GM19025 (cell line): Measurements from ENCODE around the gene ENDOU.
A peak's percentile ranks its signal among the peaks of the same experiment; 100 is the strongest.

ENCODE experiments used
- ATAC-seq: cut with Tn5 transposase; IDR thresholded peaks from one replicate; pipeline ENCODE4 v1.9.1; 2021; ENCODE audit warnings: mild to moderate bottlenecking, low read depth, moderate library complexity; ENCODE audit not compliant: unreplicated experiment

Gene ENDOU

DNA sequence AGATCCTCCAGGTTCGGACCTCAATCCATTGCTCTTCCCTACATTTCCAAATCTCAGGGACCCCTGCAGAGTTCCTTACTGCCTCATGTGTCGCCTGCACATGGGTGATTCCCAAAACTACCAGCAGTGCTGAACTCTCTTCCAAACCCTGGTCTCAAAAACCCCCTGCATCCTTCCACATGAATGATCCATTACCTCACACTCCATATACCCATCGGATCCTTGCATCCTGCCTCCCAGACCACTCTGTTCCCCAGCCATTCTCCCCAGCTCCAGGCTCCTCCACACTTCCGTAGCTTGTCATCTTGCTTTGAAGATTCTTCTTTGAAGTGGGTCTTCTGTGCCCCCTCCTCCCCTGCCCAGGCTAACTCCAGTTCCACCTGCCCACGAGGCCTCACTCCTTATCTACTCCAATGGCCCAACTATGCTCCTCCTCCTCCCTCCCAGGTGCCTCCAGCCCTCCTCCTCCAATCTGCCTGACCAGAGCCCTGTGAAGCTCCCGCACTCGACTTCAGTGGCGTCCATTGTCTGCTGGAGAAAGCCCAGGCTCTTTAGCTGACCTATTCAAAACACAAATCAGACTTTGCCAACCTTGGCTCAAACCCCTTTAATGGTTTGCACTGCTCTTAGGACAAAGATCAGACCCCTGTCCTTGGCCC is 19.6 kb upstream of the ENDOU start:
- no peak for ATAC-seq

DNA sequence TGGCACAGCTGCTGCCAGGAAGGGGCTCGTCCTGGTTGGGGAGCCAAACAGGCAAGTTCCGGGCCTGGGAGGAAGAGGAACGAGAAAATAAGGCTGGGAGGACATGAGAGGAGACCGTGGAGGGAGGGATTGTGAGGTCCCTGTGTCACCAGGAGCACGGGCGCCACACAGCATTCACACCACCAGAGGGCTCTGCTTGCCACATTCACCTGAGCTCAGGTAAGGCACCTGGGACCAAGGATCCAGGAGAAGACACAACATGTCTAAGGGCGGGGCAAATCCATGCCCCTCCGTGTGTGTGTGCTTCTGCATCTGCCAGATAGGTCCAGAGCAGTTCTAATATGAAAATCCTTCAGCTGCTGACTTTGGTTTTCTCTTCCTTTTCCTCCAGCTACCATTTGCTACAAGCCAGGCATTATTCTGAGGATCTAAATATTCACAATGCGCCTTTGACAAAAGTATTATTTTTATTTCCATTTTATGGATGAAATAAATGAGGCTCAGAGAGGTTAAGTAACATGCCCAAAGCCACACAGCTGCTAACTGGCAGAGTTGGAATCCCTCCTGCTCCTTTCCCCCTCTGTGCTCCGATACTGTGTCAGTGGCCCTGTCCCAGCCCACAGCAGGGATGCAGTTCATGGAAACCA is 18.8 kb upstream of the ENDOU start:
- no peak for ATAC-seq

DNA sequence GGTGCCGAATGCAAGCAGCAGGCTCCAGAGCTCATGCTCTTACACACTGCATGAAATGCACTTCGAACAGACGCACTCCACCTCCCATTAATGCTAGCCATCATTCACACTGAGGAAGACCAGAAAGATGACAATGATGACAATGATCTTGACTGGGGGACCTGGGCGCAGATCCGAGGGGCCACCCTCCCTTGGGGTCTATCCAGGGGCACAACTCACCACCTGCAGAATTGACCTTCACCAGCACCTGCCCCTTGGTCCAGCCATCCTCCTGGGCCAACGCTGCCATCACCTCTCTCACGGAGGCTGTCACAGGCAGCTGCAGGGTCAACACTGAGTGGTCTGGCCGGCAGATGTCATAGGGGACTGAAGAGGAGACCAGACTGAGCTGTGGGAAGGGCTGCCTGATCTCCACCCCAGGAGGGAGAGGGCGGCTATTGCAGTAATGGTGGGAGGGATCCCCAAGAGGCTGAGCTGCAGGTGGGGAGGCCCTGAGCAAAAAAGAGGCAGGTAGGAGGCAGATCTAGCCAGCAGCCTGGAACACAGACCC is 18.1 kb upstream of the ENDOU start:
- no peak for ATAC-seq

DNA sequence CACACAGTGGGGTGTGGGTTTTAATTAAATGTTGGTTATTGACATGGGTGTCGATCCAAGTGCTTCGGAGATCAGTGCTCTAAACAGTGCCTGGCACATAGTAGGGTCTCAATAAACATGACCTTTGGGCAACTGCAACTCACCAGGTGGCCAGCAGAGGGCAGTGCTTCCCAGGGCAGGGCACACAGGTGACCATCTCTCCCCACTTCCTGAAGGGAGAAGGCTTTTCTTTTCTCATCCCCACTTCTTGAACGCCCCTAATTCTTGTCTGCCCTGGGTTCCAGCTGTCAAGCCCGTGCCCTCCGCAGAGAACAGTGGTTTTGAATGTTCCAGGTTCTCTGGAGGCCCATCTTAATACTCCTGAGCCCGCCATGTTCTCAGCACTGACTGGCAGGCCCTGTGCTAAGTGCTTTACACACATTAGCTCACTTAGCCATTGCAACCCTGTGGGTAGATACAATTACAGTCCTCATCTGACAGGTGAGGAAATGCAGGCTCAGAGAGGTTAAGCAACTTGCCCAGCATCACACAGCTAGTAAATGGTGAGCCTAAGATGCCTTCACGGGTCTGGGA is 17.0 kb upstream of the ENDOU start:
- ATAC-seq: no peak

DNA sequence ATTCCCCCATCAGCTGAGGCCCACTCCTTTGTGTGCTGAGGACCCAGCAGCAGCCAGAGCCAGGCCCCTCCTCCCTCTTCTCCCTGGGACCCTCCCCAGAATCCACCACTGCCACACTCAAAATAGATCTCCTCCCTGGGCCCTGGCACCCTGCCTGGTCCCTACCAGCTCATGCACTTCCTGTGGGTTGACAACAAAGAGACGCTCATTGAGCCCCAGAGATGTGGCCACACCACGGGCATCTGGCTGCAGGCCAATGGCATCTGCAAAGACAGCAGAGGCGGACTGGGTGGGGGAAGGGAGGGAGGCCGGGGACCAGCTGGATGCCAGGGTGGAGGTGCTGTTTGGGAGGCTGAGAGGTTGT is 16.0 kb upstream of the ENDOU start:
- no peak for ATAC-seq

DNA sequence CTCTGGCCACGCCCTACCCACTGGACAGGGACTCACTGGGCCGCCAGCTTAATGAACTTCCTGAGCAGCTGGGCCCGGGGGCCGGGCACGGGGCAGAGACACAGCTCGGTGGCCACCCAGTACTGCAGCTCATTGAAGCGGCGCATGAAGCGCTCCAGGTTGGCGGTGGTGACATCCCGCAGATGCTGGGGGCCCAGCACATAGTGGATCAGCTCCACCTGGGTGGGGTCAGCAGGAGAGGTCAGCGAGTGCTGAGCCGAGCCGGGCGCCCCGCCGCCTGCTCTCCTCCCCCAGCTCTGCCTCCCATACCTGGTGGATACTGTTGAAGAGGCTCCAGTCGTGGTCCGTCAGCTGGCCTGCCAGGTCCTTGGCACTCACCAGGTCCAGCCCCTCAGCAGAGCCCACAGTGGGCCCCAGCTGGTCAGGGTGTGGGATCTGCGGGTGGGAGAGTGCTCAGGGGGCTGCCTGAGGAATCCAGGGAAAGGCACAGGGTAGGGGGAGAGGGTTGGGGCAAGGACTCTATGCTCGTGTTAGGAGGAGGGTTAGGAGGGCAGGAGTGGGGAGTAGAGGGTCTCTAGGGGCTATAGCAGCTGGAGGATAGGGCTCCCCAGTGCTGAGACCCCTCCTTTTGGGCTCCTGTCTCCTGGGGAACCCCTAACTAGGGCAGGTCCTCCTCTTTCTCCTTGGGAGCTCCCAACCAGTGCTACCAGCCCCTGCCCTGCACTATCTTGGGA is 15.5 kb upstream of the ENDOU start:
- peak; percentile 21 for ATAC-seq

DNA sequence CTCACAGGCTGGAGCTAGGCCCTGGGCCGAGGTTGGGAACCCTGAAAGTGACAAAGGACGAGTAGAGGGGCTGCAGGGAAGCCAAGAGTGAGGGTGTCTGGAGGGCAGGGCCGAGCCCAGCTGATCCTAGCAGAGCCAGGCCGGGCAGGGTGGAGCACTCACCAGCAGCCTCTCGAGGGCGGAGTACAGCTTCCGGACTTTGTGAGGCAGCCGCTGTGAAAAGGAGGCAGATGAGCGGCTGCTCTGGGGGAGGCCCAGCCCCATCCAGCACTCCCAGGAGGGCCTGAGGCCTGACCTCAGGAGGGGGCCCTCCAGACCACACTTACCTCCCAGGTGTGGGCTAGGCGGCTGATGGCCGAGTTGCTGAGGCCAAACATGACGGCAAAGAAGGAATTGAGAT is 14.7 kb upstream of the ENDOU start:
- ATAC-seq: peak; percentile 58

DNA sequence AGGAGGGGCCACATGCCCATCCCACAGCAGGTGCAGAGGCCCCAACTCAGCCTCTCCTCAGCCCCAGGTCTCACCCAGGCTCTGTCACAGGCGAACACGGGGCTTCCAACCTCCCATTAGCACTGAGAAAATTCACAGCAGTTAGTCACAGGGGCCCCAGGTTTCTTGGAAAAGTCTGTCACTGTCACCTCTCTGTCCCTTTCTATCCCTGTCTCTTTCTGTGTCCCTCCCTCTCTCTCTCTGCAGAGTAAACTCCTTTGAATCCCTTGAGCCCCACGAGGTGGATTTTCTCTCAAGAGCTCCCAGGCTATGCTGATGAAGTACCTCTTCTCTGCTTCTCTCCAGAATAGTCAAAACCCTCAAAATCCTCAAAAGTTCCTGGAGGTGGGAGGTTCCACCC is 14.0 kb upstream of the ENDOU start:
- ATAC-seq: no peak

DNA sequence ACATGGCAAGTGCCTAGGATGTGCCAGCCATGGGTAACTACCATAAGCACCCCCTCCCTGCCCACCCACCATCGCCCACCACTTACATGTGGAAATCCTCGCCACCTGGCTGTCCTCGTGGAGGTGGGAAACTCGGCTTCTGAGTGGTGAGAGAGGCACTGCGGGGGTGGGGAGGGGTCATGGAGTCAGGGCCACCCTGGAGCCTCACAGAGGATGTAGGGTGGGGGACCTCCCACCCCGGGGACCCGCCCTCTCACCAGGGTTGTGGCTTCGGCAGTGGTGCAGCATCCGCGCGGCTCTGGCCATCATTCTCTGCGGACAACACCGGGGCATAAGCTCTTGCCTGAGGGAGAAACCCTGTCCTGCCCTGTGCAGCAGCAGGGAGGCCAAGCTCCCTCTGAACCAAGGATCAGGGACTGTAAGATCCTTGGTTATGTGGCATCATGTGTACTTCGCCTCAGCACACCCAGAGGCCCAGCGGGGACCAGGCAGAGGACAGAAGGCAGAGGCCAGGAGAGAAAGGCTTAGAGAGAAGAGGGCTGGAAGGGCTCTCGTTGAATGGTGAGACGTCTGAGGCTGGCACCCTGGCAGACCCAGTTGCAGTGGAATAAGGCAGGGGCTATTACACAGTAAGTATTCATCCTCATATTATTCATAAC is 12.8 kb upstream of the ENDOU start:
- ATAC-seq: no peak

DNA sequence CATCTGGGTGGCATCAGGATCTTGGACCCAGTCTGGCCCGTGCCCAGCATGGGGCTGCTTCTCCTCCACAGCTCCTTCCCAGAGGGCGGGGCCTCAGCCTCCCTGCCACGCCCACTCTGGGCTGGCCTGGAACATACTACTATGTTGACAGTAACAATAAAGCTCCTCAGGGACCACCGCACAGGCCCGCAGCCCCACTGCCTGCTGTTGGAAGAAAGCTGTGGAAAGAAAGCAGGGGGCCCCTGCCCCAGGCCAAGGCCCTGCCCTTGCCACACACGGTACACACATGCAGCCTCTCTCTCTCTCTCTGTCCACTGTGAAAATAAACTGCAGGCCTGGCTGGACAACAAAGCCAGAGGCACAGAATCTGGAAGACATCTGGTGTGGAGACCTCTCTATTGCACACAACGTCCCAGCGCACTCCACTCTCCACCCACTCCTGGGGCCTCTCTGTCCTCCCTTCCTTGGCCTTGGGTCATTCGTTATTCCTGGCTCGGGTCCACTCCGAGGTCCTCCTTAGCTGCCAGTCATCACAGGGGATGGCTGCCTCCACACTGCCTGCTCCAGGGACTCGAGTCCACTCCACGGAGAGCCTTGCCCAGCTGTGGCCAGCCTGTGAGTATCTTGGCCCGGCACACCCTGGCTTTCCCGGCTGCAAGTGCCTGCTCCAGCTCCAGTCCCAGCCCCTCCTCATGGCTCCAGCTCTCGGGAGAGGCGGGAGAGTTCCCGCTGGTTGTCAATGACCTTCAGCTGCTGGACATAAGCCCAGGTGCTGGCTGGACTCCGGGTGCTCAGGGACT is 11.8 kb upstream of the ENDOU start:
- ATAC-seq: no peak

DNA sequence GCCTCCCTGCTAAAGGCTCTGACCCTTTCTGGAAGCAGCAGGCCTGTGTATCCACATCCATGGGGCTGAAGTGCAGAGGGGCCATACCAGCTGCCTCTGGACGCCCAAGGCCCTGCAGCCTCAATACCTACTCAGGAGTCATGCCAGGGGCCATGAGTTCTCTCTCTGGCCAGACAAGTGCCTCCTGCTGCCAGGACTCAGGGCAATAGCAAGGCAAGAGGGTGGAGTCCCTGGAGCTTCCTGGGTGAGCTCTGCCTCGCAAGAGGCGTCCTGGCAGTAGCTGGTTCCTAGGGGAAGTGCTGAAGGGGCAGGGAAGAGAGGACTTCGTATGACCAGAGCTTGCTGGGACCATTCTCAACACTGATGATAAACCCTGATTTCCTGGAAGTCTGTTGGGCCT is 10.9 kb upstream of the ENDOU start:
- no peak for ATAC-seq

DNA sequence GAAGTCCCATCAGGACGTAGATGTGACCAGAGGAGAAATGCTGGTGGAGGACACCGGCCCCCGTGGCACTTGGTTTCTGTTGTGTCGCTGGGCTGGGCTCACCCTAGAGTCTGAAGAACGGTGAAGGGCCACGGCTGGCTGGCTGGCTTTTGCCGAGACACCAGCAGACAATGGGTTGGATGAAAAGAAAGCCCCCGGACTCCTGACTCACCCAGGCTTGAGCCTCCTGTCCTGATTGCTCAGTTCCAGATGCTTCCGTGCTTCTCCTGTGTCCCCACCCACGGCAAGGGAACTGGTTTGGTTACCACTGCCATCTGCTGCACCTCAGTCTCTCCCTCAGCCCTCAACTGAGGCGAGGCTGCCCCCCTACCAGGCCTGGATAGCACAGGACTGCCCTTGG is 10.4 kb upstream of the ENDOU start:
- no peak for ATAC-seq

DNA sequence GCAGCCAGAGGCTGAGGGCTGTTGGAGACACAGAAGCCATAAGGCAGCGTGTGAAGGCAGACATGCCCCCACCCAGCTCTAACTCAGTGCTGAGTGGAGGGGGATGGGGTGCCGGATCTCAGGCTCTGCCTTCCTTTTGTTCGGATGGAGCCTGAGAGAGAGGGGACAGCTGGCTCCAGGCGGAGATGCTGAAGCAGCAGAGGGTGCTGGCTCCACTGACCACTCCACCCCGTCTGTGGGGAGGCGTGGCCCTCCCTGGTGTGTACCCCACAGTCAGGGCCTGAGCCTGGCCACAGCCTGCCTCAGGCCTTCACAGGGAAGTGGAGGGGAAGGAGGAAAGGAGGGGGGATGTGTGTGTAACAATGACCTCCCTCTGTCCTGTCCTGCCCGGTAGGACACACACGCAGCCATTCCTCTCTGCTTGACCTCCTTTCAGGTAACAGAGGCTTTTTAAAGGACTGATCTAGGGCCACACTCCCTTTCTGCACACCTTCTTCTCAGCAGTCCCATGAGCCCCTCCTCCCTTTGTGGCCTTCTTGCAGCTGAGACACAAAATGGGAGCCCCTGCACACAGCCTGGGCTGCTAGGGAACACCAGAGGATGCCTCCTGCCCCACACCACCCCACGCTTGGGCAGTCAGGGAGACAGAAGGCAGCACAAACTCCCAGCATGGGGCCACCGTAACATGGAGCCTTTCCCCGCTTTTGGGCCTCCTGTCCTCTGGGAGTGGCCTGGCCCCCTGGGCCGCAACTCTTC is 9.6 kb upstream of the ENDOU start:
- no peak for ATAC-seq

DNA sequence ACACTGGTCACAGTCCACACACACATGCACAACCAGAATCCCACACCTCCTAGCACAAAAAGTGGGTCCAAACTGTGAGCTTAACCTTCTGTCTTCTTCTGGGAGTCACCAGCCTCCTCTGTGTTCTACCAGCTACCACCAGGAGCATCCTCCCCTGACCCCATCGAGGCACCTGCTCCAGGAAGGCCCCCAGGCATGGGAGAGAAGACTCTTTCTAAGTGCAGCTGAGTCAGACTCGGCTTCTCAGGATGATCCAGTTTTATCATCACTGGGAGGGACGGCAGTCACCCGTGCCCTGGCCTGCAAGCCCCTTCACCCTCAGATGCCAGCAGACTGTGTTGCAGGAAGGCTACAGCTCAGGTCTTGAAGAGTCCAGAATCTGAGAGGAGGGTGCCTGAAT is 7.9 kb upstream of the ENDOU start:
- ATAC-seq: no peak

DNA sequence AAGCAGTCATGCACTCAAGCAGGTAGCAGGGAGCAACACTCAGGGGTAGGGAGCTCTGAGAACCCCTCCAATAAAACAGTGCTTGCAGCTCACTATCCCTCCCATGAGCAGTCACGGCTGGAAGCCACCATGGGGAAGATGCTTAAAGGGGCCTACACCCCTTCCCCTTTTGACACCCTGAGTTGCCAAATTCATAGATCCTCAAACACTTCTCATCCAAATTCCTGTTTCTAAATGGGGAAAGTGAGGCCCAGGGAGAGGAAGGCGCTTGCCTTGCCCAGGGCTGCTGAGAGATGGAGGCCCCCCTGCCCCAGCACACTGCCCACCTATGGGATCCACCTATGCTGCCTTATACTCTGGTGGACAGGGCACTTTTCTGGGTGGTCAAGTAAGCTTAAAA is 7.2 kb upstream of the ENDOU start:
- no peak for ATAC-seq

DNA sequence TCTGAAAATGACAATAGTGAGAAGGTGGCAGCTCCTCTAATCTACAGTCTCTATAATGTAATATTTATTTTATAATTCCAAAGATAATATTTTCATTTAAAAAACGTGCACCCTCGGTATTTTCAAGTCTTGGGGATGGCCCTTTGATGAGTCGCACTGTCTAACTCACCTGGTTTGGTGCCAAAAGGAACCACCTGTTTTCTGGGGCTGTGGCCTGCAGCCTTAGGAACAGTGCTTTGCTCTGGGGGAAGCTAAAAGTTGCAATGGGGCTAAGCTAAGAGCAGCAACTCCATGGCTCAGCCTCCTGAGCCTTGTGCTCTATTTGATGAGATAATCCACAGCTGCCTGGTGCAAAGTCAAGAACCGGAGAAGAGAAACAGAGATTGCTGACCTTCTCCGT is 6.4 kb upstream of the ENDOU start:
- ATAC-seq: no peak

DNA sequence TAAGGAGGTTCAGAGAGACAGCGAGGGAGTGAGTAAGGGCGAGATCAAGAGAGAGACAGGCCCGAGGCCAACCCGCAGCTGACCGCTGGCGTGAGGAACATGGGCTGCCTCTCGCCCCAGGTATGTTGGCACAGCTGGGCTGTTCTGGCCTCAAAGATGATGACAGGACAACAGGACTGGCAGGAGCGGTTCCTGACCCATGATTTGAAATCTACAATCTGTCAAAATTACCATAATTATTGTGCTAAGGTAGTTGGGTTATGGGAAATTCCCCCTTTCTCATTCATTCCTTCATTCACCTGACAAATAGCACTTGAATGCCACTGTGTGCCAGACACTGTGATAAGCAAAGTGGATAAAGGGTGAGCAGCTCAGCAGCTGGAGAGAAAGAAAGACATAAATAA is 5.1 kb upstream of the ENDOU start:
- ATAC-seq: no peak

DNA sequence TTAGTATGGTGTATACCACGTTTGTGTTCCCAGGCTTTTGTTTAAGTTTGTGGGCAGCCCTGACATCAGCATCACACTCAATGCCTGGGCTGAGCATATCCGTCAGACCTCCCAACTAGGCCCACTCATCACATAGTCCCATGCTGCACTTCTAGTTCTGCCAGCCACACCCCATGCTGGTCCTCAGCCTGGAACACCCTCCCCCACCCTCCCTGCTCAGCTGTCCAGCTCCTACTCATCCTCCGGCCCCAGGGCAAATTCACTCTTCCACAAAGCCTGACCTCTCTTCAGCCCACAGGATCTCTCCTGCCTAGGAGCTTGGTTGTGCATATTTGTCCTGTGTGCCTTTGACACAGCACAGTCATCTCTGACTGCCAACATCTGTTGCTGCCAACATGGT is 3.9 kb upstream of the ENDOU start:
- no peak for ATAC-seq

DNA sequence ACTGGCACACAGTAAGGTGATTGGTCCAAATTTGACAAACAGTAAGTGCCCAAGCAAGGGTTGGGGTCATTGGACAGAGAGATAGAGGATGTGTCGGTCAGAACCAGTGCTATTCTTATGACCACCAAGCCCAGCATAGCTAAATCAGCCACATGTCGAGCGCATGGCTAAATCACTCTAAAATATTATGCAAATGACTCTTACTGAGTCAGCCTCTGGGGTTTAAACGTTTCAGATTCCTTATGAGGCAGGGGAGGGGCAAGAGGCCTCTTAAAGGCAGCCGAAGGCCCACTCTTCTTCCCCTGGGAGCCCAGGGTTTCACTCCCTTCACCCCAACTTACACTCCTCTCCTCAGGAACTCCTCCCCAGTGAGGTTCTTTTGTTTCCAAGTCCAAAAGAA is 603 bp upstream of the ENDOU start:
- ATAC-seq: peak; percentile 79
